OCI-LY3 (cell line): ENCODE results near the gene KRT26.

ENCODE experiments used
- H2AFZ ChIP-seq: fragments of 200-600, 300-600 bp; shearing (Covaris generic); 2 replicates; pipeline ENCODE4 v1.6.0; 2014; ENCODE audit warnings: antibody characterized with exemption, low read depth, low read length
- H3K27ac ChIP-seq: fragments of 200-600, 300-600 bp; sonication (generic); 2 replicates; pipeline ENCODE4 v1.5.1; 2014; ENCODE audit warnings: mild to moderate bottlenecking, low read length, moderate library complexity, mixed read lengths
- H3K27me3 ChIP-seq: fragments of 200-600, 300-600 bp; sonication (generic); 2 replicates; pipeline ENCODE4 v1.6.1; 2014; ENCODE audit warnings: low read depth, low read length, mixed read lengths
- H3K36me3 ChIP-seq: fragments of 200-600, 300-600 bp; sonication (generic); replicated peaks from 2 replicates; pipeline ENCODE3; 2014; ENCODE audit warnings: low read depth, low read length, mixed read lengths
- H3K4me1 ChIP-seq: fragments of 300-600, 200-600 bp; sonication (generic); 2 replicates; pipeline ENCODE4 v1.6.1; 2014; ENCODE audit warnings: low read length, mixed read lengths
- H3K4me2 ChIP-seq: fragments of 200-600, 300-600 bp; sonication (generic); 2 replicates; pipeline ENCODE4 v1.6.1; 2014; ENCODE audit warnings: low read length, mixed read lengths
- H3K4me3 ChIP-seq: fragments of 300-600, 200-600 bp; sonication (generic); 2 replicates; pipeline ENCODE4 v1.5.1; 2014; ENCODE audit warnings: antibody characterized with exemption, mild to moderate bottlenecking, low read length, moderate library complexity
- H3K79me2 ChIP-seq: fragments of 300-600, 200-600 bp; shearing (Covaris generic); 2 replicates; pipeline ENCODE4 v1.6.1; 2014; ENCODE audit warnings: mild to moderate bottlenecking, low read length, mixed read lengths
- H3K9ac ChIP-seq: fragments of 300-600, 200-600 bp; shearing (Covaris generic); 2 replicates; pipeline ENCODE4 v1.6.0; 2014; ENCODE audit warnings: mild to moderate bottlenecking, low read length, moderate library complexity
- H3K9me3 ChIP-seq: fragments of 200-600, 300-600 bp; shearing (Covaris generic); 2 replicates; pipeline ENCODE4 v1.6.1; 2014; ENCODE audit warnings: low read length, mixed read lengths; ENCODE audit not compliant: insufficient read depth
- H4K20me1 ChIP-seq: fragments of 200-600, 300-600 bp; sonication (generic); 2 replicates; pipeline ENCODE4 v1.6.1; 2016; ENCODE audit warnings: low read length, mixed read lengths; ENCODE audit not compliant: insufficient read depth
- CTCF ChIP-seq: fragments of 200-600, 300-600 bp; sonication (generic); IDR thresholded peaks from 2 replicates; pipeline ENCODE4 v1.5.1; 2014; ENCODE audit warnings: antibody characterized with exemption, low read length, low read depth
- EZH2phosphoT487 ChIP-seq: fragments of 200-600 bp; shearing (Covaris generic); IDR thresholded peaks from 2 replicates; pipeline ENCODE4 v1.6.1; 2018; ENCODE audit warnings: antibody characterized with exemption, mixed run types, low read depth

Gene KRT26

GRCh38 chr17:40818733-40819527, 46.9 kb upstream of the KRT26 start:
- Histone ChIP-seq H4K20me1 (no peaks in the 10 kb centered on the region), H3K4me1 (peaks cover 23% of the 10 kb centered on the region), H3K36me3 (peaks cover 13% of the 10 kb centered on the region), H3K9me3 (no peaks in the 10 kb centered on the region), H3K27ac (peak overlapping the region; percentile 73), H3K79me2 (peaks cover 12% of the 10 kb centered on the region), H3K9ac (peak overlapping the region; percentile 83), H3K4me3 (peak overlapping the region; percentile 92), H3K27me3 (no peaks in the 10 kb centered on the region), H2AFZ (peak overlapping the region; percentile 92), H3K4me2 (peak overlapping the region; percentile 91)
- TF ChIP-seq EZH2phosphoT487 = no peak
- TF ChIP-seq CTCF = no peak

GRCh38 chr17:40818343-40818732, 46.3 kb upstream of the KRT26 start:
- Histone ChIP-seq H3K79me2 (peaks cover 12% of the 10 kb centered on the region), H3K4me3 (peak overlapping the region; percentile 88)

GRCh38 chr17:40817103-40817682, 45.2 kb upstream of the KRT26 start:
- no peak overlapping the region for H2AFZ ChIP-seq
- H3K9me3 ChIP-seq = no peaks in the 10 kb centered on the region
- no peak overlapping the region for H3K9ac ChIP-seq
- no peak overlapping the region for H3K4me2 ChIP-seq
- TF ChIP-seq CTCF = no peak
- TF ChIP-seq EZH2phosphoT487 = no peak
- H3K36me3 ChIP-seq = peaks cover 13% of the 10 kb centered on the region
- peaks cover 23% of the 10 kb centered on the region for H3K4me1 ChIP-seq
- peaks cover 12% of the 10 kb centered on the region for H3K79me2 ChIP-seq
- no peaks in the 10 kb centered on the region for H4K20me1 ChIP-seq
- no peaks in the 10 kb centered on the region for H3K27me3 ChIP-seq
- no peak overlapping the region for H3K4me3 ChIP-seq
- H3K27ac ChIP-seq = no peak overlapping the region

More at GRCh38 chr17:40818343-40818732, 46.3 kb upstream of the KRT26 start:
- H3K4me2 ChIP-seq = peak overlapping the region; percentile 86
- no peak overlapping the region for H2AFZ ChIP-seq
- peak overlapping the region; percentile 73 for H3K27ac ChIP-seq
- peak overlapping the region; percentile 83 for H3K9ac ChIP-seq
- H3K27me3 ChIP-seq = no peaks in the 10 kb centered on the region
- H3K4me1 ChIP-seq = peaks cover 23% of the 10 kb centered on the region
- H3K36me3 ChIP-seq = peaks cover 13% of the 10 kb centered on the region
- no peaks in the 10 kb centered on the region for H4K20me1 ChIP-seq
- H3K9me3 ChIP-seq = no peaks in the 10 kb centered on the region
- TF ChIP-seq CTCF (0 out of 2 replicates have a peak, but pooled peaks have one; percentile 3), EZH2phosphoT487 (no peak)

GRCh38 chr17:40816569-40816968, 44.6 kb upstream of the KRT26 start:
- H3K9ac ChIP-seq = no peak overlapping the region
- no peak overlapping the region for H3K4me3 ChIP-seq
- peaks cover 13% of the 10 kb centered on the region for H3K36me3 ChIP-seq
- H3K27ac ChIP-seq = no peak overlapping the region
- H3K9me3 ChIP-seq = no peaks in the 10 kb centered on the region
- no peak overlapping the region for H2AFZ ChIP-seq
- no peak overlapping the region for H3K4me2 ChIP-seq
- no peaks in the 10 kb centered on the region for H4K20me1 ChIP-seq
- no peak for TF ChIP-seq CTCF
- H3K4me1 ChIP-seq = peaks cover 23% of the 10 kb centered on the region
- peaks cover 2% of the 10 kb centered on the region; the same call in 1 of the 2 replicates for H3K27me3 ChIP-seq
- H3K79me2 ChIP-seq = peaks cover 12% of the 10 kb centered on the region
